Activated CD4-positive, CD25-positive, alpha-beta regulatory T cell treated with anti-CD3 and anti-CD28 coated beads, Interleukin-2, amount 50 U/mL, for 16 hours (primary cell): Measurements from ENCODE around the gene FSCN2.

Source experiments
- DNase-seq: peaks from one replicate; pipeline ENCODE4 v3.0.0-alpha.2; 2020; ENCODE audit warnings: low read depth, low spot score

The FSCN2 gene

DNA sequence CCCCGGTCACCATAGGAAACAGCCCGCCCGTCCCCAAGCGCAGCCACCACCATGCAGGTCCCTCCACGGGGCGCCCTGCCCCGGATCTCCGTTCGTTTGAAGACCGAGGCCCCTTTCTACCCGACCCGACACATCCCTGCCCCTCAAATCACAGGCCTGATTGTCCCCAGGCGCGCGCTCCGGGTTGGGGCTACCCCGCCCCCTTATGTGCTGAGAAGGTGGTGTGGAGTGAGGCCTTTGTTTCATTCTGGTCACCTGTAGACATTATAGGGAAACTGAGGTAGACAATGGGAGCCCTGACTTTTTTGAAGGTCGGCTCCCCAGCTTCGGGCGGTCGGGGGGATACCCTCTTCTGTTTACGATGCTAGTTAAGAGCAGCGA, 14.8 kb upstream of the FSCN2 start:
- no peak for DNase-seq

GRCh38 chr17:81513753-81514488, 14.3 kb upstream of the FSCN2 start:
- no peak for DNase-seq

DNA sequence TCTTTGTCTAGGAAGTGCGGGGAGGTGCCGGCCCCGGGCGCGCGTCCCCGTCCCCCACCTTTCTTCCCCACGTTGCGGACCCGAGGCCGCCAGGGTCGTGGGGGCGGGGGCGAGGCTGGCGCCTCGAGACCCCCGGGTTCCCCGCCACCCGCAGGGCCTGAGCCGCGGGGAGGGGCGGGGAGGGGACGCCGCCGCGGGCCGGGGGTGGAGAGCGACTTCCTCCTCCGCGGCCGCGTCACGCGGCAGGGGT, 13.8 kb upstream of the FSCN2 start:
- DNase-seq = no peak

- DNase-seq = no peak
Observed at GRCh38 chr17:81514739-81515529, 13.2 kb upstream of the FSCN2 start.

- no peak for DNase-seq
Observed at GRCh38 chr17:81515530-81516041, 12.6 kb upstream of the FSCN2 start.

GRCh38 chr17:81516439-81516838, 11.7 kb upstream of the FSCN2 start:
- no peak for DNase-seq

- DNase-seq = no peak
Observed at GRCh38 chr17:81517009-81517338, 11.2 kb upstream of the FSCN2 start.

DNA sequence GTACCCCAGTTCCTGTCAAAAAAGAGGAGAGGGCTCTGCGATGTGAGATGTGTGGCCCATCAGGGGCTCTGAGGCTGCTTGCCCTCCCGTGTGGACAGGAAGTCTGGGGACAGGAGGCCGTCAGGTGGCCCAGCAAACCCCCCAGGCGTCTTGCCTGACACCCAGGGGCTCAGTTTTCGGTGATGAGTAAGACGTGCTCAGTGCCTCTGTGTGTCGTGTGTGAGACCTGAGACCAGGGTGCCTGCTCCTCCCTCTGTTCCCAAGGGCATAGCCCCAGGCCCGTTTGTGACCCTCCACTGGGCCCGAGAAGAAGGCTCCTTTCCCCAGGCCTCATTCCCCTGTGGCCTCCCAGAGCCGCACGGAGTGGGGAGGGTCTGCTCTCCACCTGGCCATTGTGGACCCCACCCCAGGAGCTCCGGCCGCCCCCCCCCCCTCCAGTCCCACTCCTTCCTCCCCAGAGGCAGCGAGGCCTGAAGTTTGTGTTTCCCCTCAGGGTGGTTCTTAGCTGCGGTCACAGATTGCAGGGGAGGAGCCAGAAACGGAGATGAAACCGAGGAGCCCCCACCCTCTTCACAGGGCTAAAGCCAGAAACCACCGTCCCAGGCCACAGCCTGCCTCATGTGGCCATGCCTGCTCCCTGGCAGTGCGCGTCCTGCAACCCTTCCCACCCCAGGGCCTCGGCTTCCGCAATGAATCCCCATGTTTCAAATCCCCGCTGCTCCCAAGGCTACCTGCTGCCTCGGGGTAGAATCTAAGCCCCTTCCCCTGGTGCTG, 10.7 kb upstream of the FSCN2 start:
- no peak for DNase-seq

GRCh38 chr17:81518113-81518784, 9.9 kb upstream of the FSCN2 start:
- no peak for DNase-seq

DNA sequence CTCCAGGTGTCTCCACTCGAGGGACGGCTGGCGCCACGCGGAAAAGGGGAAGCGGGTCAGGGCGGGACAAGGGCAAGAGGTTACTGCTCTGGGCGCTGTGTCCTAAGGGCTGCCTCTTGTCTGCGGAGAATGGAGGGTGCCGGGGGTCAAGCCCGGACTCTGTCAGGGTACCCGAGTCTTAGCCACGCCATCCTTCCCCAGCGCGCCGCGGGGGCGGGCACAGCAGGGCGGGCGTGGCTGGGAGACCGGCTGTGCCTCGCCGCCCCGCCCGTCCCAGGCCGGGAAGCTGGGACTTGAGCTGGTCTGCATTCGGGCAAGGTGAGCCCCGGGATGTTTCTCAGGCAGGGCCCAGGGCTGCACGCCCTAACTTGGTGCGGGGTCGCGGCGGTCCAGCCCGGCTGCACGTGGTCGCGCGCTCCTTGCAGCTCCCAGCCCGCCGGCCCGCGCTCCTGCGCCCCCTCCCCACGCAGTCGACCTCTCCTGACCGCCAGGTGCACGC, 9.3 kb upstream of the FSCN2 start:
- no peak for DNase-seq

DNA sequence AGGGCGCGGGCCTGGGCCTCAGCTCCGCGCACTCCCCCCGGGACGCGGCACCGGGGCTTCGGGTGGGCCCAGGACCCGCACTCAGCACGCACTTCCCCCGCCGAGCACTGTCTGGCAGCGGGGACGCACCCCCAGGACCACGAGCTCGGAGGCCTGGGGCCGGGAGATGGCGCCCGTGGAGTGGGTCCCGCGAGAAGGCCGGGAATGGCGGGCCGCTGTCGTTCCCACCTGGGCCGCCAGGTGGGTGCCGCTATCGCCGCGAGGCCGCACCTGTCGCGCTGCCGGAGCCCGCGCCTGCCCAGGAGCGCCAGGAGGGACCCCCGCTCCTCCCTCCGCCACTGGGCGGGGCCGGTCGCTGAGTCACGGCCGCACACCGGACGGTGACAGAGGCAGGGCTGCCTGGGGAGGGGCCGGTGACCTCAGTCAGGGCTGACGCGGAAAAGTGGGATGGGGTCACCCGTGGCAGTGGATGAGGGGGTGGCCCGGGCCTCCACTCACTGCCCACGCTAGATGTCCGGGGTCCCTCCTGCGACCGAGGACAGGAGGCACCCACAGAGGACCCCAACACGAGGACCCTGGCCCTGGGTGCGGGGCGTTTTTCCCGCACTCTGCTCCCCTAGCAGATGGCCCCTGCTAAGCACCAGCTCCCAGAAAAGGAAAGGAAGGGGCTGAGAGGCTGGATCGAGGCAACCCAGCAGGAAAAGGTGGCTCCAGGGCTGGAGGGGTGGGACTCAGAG, 8.7 kb upstream of the FSCN2 start:
- no peak for DNase-seq

DNA sequence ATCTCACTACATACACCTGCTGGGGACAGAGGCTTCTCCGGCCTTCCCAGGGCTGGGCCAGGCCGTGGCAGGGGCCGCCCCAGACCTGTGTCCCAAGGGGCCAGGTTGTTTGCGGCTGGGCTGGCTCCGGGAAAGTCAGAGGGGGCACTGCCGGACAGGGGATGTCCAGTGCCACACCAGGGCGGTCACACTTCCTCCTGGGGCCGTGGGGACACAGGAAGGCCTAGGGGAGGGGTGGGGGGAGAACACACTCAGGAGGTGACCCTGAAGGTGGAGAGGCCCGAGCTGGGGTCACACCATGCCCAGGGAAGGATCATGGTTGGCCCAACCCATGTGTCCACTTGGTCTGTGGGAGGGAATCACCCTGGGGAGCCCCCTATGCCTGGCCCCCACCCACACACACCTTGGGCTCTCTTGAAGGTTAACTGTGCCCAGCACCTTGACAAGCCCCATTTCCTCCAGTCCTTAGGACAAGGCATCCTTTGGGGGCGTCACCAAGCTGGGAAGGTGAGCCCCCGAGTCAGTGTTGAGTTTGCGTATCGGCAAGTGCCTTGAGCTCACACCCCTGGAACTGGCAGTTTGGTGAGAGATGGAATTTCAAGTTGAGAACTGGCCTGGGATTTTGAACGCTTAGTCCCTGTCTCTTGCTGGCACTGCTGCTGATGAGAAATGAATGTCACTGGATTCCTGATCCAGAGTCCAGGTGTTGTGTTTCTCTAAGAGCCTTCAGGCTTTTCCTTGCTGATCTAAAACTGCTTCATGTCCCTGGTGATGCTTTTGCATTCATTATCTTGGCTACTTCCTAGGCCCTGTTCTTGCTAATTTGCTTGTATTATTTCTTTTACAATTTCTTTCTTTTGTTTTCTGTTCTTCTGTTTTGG, 7.9 kb upstream of the FSCN2 start:
- DNase-seq = no peak

- DNase-seq = no peak
Observed at GRCh38 chr17:81522491-81523401, 5.4 kb upstream of the FSCN2 start.

DNA sequence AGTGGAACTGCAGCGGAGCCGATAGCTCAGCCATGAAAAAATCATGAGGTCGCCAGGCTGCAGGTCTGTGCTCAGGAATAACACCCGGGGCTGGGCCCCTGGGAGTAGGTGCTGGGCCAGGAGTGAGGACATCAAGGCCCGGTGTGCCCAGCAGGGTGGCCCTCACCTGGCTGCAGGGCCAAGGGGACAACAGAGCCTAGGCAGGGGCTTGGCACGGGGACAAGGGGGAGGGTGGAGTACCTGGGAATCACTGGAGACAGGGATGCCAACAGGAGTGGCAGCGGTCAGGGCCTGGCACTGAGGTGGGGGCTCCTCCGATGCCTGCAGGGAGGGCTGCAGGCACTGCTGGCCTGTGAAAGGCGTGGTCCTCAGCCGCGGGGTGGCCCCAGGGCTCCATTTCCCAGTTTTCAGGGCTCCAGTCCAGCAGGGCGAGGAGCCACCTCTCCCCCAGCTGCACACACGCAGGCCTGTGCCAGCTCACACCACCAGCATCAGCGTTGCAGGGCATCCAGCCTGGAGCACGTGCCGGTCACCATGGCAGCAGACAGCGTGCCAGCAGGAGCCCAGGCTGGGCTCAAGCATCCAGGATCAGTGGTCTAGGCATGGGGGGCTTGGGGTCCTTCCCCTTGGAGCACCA, 4.7 kb upstream of the FSCN2 start:
- DNase-seq = no peak

GRCh38 chr17:81524039-81524864, 3.9 kb upstream of the FSCN2 start:
- no peak for DNase-seq

DNA sequence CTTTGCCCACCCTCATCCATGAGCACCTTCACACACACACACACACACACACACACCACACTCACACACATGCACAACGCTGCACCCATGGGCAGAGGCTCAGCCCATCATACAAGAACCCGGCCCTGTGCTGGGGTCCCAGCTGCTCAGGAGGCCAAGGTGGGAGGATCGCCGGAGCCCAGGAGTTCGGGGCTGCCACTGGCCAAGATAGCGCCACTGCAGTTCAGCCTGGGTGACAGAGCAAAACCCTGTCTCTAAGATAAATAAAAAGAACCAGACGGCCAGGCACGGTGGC, 3.4 kb upstream of the FSCN2 start:
- no peak for DNase-seq

DNA sequence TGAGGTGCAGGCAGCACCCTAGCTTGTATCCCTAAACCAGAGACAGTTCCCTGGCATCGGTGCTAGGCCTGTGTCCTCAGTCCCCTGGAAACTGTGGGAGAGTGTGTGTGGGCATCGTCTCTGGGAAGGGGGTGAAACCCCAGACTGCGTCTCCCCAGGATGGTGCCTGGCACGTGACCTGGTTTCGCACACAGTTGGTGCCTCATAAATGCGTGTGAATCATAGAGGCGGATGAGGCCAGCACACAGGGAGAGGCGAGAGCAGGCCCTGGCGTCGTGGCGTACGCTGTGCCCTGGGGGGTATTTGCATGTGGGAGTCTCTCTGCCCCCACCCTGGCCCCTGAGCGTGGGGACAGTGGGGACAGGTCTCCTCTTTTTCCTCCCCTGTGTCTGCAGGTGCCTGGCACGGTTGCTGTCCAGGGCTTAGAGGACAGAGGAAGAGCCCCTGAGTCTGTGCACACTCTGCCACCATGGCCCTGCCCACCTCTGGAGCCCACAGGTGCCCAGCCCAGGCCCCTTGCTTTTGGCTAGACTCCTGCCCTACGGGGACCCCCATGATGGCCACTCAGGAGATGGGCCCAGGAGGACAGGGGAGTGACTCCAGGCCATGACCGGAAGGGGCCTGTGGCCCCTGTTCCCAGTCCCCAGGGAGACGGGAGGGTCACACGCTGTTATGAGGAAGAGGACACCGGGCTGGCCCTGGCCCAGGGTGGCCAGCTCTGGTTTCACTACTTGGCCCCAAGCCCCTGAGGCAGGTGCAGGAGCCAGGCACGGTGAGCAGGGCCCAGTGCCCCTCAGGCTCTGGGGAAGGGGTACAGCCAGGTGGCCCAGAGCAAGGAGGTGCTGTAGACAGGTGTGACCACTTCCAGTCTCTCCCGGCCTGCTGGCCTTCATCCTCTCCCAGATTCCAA, 1.3 kb upstream of the FSCN2 start:
- DNase-seq = no peak
